Glutamatergic neuron (in vitro differentiated cells): ENCODE results near the gene CHST4. TPM values are rescaled to one million over a fixed set of nuclear protein-coding genes. Genes with fewer than 3 reads are reported as not detected.

ENCODE experiments used
- DNase-seq: peaks from one replicate; pipeline ENCODE4 v3.0.0; 2022
- H3K27ac Mint-ChIP-seq: one replicate; pipeline ENCODE4 v1.8.0; 2020; ENCODE audit warnings: mild to moderate bottlenecking, mixed read lengths, inconsistent platforms; ENCODE audit not compliant: unreplicated experiment
- H3K27me3 Mint-ChIP-seq: one replicate; pipeline ENCODE4 v1.8.0; 2020; ENCODE audit warnings: mild to moderate bottlenecking, moderate library complexity, mixed read lengths, inconsistent platforms; ENCODE audit not compliant: unreplicated experiment
- H3K36me3 Mint-ChIP-seq: one replicate; pipeline ENCODE4 v1.8.0; 2020; ENCODE audit warnings: mild to moderate bottlenecking, mixed read lengths, inconsistent platforms; ENCODE audit not compliant: unreplicated experiment
- H3K4me1 Mint-ChIP-seq: one replicate; pipeline ENCODE4 v1.8.0; 2020; ENCODE audit warnings: mild to moderate bottlenecking, low read depth, mixed read lengths, inconsistent platforms; ENCODE audit not compliant: unreplicated experiment
- H3K4me3 Mint-ChIP-seq: one replicate; pipeline ENCODE4 v1.8.0; 2020; ENCODE audit warnings: mild to moderate bottlenecking, mixed read lengths, inconsistent platforms; ENCODE audit not compliant: unreplicated experiment
- H3K9me3 Mint-ChIP-seq: one replicate; pipeline ENCODE4 v1.8.0; 2020; ENCODE audit warnings: mild to moderate bottlenecking, moderate library complexity, mixed read lengths, inconsistent platforms; ENCODE audit not compliant: unreplicated experiment
- total RNA-seq: library from RNA; stranded (reverse); fragmentation: NEBNext Ultra II Directional; extraction: Animal tissue kit (Norgen Biotek cat#: 25700); gene quantifications from one replicate; pipeline ENCODE4 v1.2.1, GENCODE V29; 2021; ENCODE audit not compliant: unreplicated experiment
- TF ChIP-seq, protein P1 (sequence below): fragments of 200-600 bp; sonication (generic); IDR thresholded peaks from one replicate; pipeline ENCODE4 v1.5.0; 2021; ENCODE audit not compliant: partially characterized antibody, unreplicated experiment

Gene CHST4
- total RNA-seq, 1 donor from 2014 or later, result not detected

DNA sequence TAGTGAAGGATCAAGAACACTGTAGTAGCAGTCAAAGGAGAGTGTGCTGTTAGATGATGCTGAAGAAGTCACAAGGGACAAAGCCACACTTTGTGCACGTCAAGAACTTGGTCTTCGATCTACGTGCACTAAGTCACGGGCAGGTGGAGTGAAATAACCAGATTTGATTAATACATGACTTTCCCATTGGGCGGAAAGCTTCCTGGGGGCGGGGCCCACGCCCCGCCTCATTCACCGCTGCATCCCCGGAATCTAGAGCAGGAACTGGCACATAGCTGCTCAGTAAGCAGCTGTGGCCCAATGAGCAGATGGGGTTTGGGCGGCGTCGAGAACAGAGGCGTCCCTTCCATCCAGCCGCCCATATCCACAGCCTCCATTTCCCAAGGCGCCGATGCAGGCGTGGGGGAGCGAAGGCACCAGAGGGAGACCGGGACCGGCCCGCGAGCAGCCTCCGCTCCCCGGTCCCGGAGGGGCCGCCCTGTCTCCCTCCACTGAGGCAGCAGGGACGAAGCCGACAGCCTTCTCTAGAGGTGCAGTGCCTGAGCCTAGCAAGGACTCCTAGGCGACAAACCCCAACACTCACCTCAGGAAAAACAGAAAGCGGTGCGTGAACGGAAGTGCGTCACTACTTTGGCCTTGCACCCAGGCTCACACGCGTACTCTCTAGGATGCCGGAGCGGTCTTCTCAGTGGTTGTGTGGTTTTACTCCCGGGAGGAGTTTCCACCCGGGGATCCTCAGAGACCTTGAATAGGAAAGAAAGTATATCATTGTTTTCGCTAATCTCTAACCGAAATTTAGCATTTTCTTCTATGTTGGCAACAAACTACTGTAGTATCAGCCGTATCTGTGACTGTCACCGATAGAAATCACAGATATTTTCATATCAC is 42.0 kb upstream of the CHST4 start:
- Mint-ChIP-seq H3K4me1 (peaks cover 4% of the 10 kb centered on the region), H3K9me3 (peaks cover 4% of the 10 kb centered on the region), H3K27me3 (peaks cover 2% of the 10 kb centered on the region), H3K36me3 (no peaks in the 10 kb centered on the region), H3K27ac (peak overlapping the region; percentile 64), H3K4me3 (peak overlapping the region; percentile 92)
- peak; percentile 76 for DNase-seq
- TF ChIP-seq, protein P1, sequence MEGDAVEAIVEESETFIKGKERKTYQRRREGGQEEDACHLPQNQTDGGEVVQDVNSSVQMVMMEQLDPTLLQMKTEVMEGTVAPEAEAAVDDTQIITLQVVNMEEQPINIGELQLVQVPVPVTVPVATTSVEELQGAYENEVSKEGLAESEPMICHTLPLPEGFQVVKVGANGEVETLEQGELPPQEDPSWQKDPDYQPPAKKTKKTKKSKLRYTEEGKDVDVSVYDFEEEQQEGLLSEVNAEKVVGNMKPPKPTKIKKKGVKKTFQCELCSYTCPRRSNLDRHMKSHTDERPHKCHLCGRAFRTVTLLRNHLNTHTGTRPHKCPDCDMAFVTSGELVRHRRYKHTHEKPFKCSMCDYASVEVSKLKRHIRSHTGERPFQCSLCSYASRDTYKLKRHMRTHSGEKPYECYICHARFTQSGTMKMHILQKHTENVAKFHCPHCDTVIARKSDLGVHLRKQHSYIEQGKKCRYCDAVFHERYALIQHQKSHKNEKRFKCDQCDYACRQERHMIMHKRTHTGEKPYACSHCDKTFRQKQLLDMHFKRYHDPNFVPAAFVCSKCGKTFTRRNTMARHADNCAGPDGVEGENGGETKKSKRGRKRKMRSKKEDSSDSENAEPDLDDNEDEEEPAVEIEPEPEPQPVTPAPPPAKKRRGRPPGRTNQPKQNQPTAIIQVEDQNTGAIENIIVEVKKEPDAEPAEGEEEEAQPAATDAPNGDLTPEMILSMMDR, result no peak

DNA sequence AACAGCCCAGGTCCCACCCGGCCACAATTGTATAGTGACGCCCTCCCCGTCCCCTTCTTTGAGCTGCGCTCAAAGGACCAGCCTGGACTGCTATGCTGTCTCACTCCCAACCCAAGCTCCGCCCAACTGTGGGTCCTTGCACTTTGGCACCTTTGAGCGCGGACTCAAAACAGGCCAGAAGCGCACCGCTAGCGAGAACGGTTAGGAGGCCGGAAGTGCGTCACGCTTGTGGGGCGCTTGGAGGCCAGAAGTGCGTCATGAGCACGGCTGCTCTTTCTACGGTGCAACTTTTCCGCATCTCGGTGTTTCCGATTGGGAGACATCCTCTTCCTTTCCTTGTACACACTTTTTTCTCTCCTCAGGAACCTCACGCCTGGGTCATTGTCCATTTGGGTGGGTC is 37.1 kb upstream of the CHST4 start, which contains the start of gene ZNF19:
Gene ZNF19 (minus strand): TSS at position 203 of the 400 bp plus-strand sequence. CDS start 7,210 bp downstream, outside the sequence.
- H3K9me3 Mint-ChIP-seq, result peaks cover 2% of the 10 kb centered on the region
- no peaks in the 10 kb centered on the region for H3K36me3 Mint-ChIP-seq
- DNase-seq, result no peak
- TF ChIP-seq, protein P1, result no peak
- no peak within 1 kb of the TSS for H3K4me3 Mint-ChIP-seq
- H3K27me3 Mint-ChIP-seq, result peaks cover 2% of the 10 kb centered on the region
- H3K27ac Mint-ChIP-seq, result no peak within 1 kb of the TSS
- no peaks in the 10 kb centered on the region for H3K4me1 Mint-ChIP-seq

DNA sequence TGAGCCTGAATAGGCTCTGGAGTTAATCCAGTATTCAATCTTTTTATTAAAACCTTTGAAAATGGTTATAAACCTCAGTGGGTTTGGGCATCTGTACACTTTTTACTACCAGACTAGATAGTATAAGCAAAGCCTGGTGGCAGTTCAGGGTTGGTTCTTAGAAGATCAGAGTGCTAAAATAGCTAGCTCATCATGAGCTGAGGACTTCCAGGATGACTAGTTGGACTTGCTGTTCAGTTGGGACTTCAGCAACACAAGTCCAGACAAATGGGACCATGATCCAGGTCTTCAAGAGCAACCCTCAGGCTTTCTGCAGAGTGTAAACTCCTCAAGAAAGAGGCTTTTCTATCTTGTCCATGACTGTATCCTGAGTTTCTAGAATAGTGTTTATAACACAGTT is 35.9 kb upstream of the CHST4 start:
- Mint-ChIP-seq H3K9me3 (peaks cover 2% of the 10 kb centered on the region), H3K27me3 (peaks cover 2% of the 10 kb centered on the region), H3K36me3 (no peaks in the 10 kb centered on the region), H3K27ac (no peak overlapping the region), H3K4me1 (no peaks in the 10 kb centered on the region), H3K4me3 (no peak overlapping the region)
- TF ChIP-seq, protein P1, result no peak
- no peak for DNase-seq

DNA sequence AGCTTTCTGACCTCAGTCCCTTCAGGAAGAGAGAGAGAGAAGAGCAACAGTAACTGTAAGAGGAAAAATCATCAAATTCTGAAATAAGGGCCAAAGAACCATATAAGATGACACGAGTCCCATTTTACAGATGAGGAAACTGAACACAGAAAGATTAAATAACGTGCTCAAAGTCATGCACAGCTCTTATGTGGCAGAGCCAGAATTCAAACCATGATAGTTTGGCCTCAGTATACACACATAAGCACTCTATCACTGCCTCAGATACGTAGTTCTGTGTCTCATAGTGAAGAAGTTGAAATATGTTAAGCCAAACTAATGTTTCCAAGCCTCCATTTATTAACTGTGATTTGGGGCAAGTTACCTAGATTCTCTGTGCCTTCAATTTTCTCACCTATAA is 35.2 kb upstream of the CHST4 start:
- no peak for DNase-seq
- TF ChIP-seq, protein P1, result no peak
- no peak overlapping the region for H3K27ac Mint-ChIP-seq

DNA sequence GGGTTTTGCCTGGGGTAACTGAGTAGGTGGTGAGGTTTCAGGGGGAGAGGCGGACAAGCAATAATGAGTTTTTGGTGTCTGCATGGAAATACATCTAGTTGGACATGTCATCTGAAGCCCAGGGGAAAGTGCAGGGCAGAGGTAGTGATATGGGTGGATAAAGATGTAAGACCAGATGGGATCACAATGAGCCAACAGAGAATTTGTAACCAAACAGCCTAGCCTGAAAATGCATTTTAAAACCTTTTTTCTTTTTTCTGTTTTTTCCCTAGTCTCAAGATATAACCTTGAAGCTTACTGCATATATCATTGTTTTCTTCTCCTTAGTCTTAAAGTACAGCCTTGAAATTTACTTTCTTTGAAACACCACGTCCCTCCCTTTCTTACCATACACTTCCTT is 33.4 kb upstream of the CHST4 start:
- H3K36me3 Mint-ChIP-seq, result no peaks in the 10 kb centered on the region
- TF ChIP-seq, protein P1, result no peak
- no peak overlapping the region for H3K27ac Mint-ChIP-seq
- H3K4me3 Mint-ChIP-seq, result no peak overlapping the region
- no peaks in the 10 kb centered on the region for H3K4me1 Mint-ChIP-seq
- no peaks in the 10 kb centered on the region for H3K9me3 Mint-ChIP-seq
- H3K27me3 Mint-ChIP-seq, result no peaks in the 10 kb centered on the region
- DNase-seq, result no peak

More for the DNA sequence above, 35.2 kb upstream of the CHST4 start:
- Mint-ChIP-seq H3K9me3 (peaks cover 2% of the 10 kb centered on the region), H3K27me3 (peaks cover 2% of the 10 kb centered on the region), H3K4me1 (no peaks in the 10 kb centered on the region), H3K36me3 (no peaks in the 10 kb centered on the region), H3K4me3 (no peak overlapping the region)
